HepG2 (cell line): ENCODE data around the gene RAB23. TPM values are rescaled to one million over a fixed set of nuclear protein-coding genes. Genes with fewer than 3 reads are reported as not detected.

Source experiments
- ATF7-NPFF ChIP-seq: sonication (generic); formaldehyde crosslinking; IDR thresholded peaks from 2 replicates; pipeline ENCODE4 v1.8.1; 2023; ENCODE audit warnings: mild to moderate bottlenecking, low read depth, missing genetic modification reagents, moderate library complexity
- BCL6 ChIP-seq: IDR thresholded peaks from 2 replicates; pipeline ENCODE4 v1.6.1; 2016; ENCODE audit warnings: missing genetic modification reagents, missing compliant biosample characterization
- CHD4 ChIP-seq: fragments of 200-600 bp; sonication (generic); IDR thresholded peaks from 2 replicates; pipeline ENCODE4 v1.7.0; 2017; ENCODE audit warnings: mild to moderate bottlenecking, low read length, borderline replicate concordance
- HOXA5 ChIP-seq: sonication (generic); formaldehyde crosslinking; IDR thresholded peaks from 2 replicates; pipeline ENCODE4 v1.4.0; 2020; ENCODE audit warnings: missing genetic modification reagents
- MEIS2 ChIP-seq: sonication (generic); formaldehyde crosslinking; IDR thresholded peaks from 2 replicates; pipeline ENCODE4 v1.9.0; 2021; ENCODE audit warnings: mild to moderate bottlenecking, missing genetic modification reagents
- MTA1 ChIP-seq: sonication (generic); formaldehyde crosslinking; IDR thresholded peaks from 2 replicates; pipeline ENCODE4 v1.4.0; 2020; ENCODE audit warnings: missing genetic modification reagents, mild to moderate bottlenecking, borderline replicate concordance
- SKI ChIP-seq: fragments of 450-650 bp; IDR thresholded peaks from one replicate; pipeline ENCODE4 v1.6.1; 2018; ENCODE audit warnings: mild to moderate bottlenecking; ENCODE audit not compliant: partially characterized antibody
- ZNF296 ChIP-seq: sonication (generic); formaldehyde crosslinking; conservative IDR thresholded peaks from 2 replicates; pipeline ENCODE4 v1.5.0; 2020; ENCODE audit warnings: mild to moderate bottlenecking, missing genetic modification reagents
- ZSCAN22 ChIP-seq: sonication (generic); formaldehyde crosslinking; IDR thresholded peaks from 2 replicates; pipeline ENCODE4 v1.4.0; 2020; ENCODE audit warnings: mild to moderate bottlenecking, missing genetic modification reagents
- ZSCAN29 ChIP-seq: sonication (generic); formaldehyde crosslinking; conservative IDR thresholded peaks from 2 replicates; pipeline ENCODE4 v1.4.0; 2020; ENCODE audit warnings: mild to moderate bottlenecking, missing genetic modification reagents
- polyA plus RNA-seq, 8 experiments: library from polyadenylated mRNA; depleted of rRNA in 3 of 8; stranded (reverse) in 7 of 8; unstranded in 1 of 8; fragments of >200 nt; fragmentation: Illumina TruSeq in 4 of 8; extraction: Trizol in 4 of 8; gene quantifications; 2 replicates each; pipeline versions ENCODE4 v1.2.1 to v1.2.3, GENCODE V29; 2011 to 2016; ENCODE audit warnings: low read depth in 4 of 8, missing spikeins in 1 of 8, mixed read lengths in 1 of 8; ENCODE audit not compliant: insufficient read depth in 1 of 8
- total RNA-seq, 5 experiments: library from RNA; depleted of rRNA; stranded (reverse); fragments of >200 nt; fragmentation: Illumina TruSeq; extraction: Trizol; gene quantifications; 2 replicates each; pipeline ENCODE4 v1.2.3, GENCODE V29; 2016; ENCODE audit warnings: low read depth in 1 of 5
- TF ChIP-seq, protein P1 (sequence below): sonication (generic); formaldehyde crosslinking; IDR thresholded peaks from 2 replicates; pipeline ENCODE4 v1.5.0; 2020; ENCODE audit warnings: mild to moderate bottlenecking, missing genetic modification reagents
- TF ChIP-seq, protein P2 (sequence below): sonication (generic); formaldehyde crosslinking; IDR thresholded peaks from 2 replicates; pipeline ENCODE4 v1.8.0; 2022; ENCODE audit warnings: mild to moderate bottlenecking, missing genetic modification reagents, moderate library complexity
- TF ChIP-seq, protein P3 (sequence below): sonication (generic); formaldehyde crosslinking; IDR thresholded peaks from 2 replicates; pipeline ENCODE4 v1.5.1; 2020; ENCODE audit warnings: missing genetic modification reagents, mild to moderate bottlenecking, borderline replicate concordance
- TF ChIP-seq, protein P4 (sequence below): sonication (generic); formaldehyde crosslinking; IDR thresholded peaks from 2 replicates; pipeline ENCODE4 v1.5.0; 2020; ENCODE audit warnings: mild to moderate bottlenecking, missing genetic modification reagents
- TF ChIP-seq, protein P5 (sequence below): sonication (generic); formaldehyde crosslinking; IDR thresholded peaks from 2 replicates; pipeline ENCODE4 v1.4.0; 2020; ENCODE audit warnings: mild to moderate bottlenecking, low read depth, missing genetic modification reagents
- TF ChIP-seq, protein P6 (sequence below): sonication (generic); formaldehyde crosslinking; IDR thresholded peaks from 2 replicates; pipeline ENCODE4 v1.5.1; 2020; ENCODE audit warnings: missing genetic modification reagents, mild to moderate bottlenecking, borderline replicate concordance

RAB23 gene
- total and polyA plus RNA-seq, 2 of the 13 experiments (the other 11 are each of a cell fraction or from before 2014, with no cell fraction given) = 5.5 to 16.4 TPM

DNA sequence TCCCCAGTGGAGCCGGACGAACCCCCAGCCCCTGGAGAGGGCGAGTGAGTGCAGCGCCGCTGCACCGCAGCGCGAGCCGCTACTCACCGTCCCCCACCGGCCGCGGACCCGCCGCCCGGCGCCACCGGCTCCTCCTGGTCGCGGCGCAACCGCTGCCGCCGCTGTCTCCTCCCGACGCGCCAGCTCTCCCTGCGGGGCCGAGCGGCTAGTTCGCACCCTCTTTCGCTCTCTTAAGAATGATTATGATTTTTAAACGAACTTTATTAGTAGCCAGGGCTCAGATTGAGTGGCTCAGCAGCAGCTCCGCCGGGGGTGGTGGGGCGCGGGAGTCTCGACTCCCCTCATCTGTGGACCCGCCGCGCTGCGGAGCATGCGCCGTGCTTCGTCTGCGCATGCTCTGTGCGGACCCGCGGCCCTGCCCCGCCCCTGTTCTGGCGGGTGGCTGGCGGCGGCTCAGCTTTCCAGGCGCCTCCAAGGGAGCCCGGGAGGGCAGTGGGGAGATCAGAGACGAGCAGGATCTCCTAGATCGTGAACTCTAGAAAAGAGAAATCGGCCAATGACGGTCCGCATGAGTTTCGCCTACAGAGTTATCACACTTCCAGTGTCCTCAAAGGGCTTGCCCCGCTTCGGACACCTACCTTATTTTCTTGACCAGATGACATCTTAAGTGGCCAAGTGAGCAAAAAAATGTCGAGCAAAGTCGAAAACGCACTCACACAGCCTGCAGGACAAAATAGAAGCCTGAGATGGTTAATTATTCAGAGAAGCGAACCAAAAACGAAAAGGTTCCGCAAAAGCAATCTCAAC lies at the start of gene RAB23 (continued):
- TF ChIP-seq, protein P1, sequence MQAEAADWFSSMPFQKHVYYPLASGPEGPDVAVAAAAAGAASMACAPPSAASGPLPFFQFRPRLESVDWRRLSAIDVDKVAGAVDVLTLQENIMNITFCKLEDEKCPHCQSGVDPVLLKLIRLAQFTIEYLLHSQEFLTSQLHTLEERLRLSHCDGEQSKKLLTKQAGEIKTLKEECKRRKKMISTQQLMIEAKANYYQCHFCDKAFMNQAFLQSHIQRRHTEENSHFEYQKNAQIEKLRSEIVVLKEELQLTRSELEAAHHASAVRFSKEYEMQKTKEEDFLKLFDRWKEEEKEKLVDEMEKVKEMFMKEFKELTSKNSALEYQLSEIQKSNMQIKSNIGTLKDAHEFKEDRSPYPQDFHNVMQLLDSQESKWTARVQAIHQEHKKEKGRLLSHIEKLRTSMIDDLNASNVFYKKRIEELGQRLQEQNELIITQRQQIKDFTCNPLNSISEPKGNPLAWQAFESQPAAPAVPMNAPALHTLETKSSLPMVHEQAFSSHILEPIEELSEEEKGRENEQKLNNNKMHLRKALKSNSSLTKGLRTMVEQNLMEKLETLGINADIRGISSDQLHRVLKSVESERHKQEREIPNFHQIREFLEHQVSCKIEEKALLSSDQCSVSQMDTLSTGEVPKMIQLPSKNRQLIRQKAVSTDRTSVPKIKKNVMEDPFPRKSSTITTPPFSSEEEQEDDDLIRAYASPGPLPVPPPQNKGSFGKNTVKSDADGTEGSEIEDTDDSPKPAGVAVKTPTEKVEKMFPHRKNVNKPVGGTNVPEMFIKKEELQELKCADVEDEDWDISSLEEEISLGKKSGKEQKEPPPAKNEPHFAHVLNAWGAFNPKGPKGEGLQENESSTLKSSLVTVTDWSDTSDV = 0 out of 2 replicates have a peak, but pooled peaks have one; percentile 17
- TF ChIP-seq SKI (peak; percentile 80), ZNF296 (CRISPR knock-in tag) (no peak), ATF7-NPFF (CRISPR knock-in tag) (no peak), BCL6 (CRISPR knock-in tag) (no peak), ZSCAN29 (CRISPR knock-in tag) (no peak), MEIS2 (CRISPR knock-in tag) (no peak), HOXA5 (CRISPR knock-in tag) (no peak; the same call in 1 of the 2 replicates), ZSCAN22 (CRISPR knock-in tag) (no peak), CHD4 (no peak), MTA1 (CRISPR knock-in tag) (0 out of 2 replicates have a peak, but pooled peaks have one; percentile 38)
- TF ChIP-seq, protein P2, sequence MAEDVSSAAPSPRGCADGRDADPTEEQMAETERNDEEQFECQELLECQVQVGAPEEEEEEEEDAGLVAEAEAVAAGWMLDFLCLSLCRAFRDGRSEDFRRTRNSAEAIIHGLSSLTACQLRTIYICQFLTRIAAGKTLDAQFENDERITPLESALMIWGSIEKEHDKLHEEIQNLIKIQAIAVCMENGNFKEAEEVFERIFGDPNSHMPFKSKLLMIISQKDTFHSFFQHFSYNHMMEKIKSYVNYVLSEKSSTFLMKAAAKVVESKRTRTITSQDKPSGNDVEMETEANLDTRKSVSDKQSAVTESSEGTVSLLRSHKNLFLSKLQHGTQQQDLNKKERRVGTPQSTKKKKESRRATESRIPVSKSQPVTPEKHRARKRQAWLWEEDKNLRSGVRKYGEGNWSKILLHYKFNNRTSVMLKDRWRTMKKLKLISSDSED (CRISPR knock-in tag) = no peak
- TF ChIP-seq, protein P3, sequence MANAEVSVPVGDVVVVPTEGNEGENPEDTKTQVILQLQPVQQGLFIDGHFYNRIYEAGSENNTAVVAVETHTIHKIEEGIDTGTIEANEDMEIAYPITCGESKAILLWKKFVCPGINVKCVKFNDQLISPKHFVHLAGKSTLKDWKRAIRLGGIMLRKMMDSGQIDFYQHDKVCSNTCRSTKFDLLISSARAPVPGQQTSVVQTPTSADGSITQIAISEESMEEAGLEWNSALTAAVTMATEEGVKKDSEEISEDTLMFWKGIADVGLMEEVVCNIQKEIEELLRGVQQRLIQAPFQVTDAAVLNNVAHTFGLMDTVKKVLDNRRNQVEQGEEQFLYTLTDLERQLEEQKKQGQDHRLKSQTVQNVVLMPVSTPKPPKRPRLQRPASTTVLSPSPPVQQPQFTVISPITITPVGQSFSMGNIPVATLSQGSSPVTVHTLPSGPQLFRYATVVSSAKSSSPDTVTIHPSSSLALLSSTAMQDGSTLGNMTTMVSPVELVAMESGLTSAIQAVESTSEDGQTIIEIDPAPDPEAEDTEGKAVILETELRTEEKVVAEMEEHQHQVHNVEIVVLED (CRISPR knock-in tag) = peak; percentile 60
- TF ChIP-seq, protein P4, sequence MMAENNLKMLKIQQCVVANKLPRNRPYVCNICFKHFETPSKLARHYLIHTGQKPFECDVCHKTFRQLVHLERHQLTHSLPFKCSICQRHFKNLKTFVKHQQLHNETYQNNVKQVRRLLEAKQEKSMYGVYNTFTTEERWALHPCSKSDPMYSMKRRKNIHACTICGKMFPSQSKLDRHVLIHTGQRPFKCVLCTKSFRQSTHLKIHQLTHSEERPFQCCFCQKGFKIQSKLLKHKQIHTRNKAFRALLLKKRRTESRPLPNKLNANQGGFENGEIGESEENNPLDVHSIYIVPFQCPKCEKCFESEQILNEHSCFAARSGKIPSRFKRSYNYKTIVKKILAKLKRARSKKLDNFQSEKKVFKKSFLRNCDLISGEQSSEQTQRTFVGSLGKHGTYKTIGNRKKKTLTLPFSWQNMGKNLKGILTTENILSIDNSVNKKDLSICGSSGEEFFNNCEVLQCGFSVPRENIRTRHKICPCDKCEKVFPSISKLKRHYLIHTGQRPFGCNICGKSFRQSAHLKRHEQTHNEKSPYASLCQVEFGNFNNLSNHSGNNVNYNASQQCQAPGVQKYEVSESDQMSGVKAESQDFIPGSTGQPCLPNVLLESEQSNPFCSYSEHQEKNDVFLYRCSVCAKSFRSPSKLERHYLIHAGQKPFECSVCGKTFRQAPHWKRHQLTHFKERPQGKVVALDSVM = no peak
- TF ChIP-seq, protein P5, sequence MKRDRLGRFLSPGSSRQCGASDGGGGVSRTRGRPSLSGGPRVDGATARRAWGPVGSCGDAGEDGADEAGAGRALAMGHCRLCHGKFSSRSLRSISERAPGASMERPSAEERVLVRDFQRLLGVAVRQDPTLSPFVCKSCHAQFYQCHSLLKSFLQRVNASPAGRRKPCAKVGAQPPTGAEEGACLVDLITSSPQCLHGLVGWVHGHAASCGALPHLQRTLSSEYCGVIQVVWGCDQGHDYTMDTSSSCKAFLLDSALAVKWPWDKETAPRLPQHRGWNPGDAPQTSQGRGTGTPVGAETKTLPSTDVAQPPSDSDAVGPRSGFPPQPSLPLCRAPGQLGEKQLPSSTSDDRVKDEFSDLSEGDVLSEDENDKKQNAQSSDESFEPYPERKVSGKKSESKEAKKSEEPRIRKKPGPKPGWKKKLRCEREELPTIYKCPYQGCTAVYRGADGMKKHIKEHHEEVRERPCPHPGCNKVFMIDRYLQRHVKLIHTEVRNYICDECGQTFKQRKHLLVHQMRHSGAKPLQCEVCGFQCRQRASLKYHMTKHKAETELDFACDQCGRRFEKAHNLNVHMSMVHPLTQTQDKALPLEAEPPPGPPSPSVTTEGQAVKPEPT (CRISPR knock-in tag) = no peak
- TF ChIP-seq, protein P6, sequence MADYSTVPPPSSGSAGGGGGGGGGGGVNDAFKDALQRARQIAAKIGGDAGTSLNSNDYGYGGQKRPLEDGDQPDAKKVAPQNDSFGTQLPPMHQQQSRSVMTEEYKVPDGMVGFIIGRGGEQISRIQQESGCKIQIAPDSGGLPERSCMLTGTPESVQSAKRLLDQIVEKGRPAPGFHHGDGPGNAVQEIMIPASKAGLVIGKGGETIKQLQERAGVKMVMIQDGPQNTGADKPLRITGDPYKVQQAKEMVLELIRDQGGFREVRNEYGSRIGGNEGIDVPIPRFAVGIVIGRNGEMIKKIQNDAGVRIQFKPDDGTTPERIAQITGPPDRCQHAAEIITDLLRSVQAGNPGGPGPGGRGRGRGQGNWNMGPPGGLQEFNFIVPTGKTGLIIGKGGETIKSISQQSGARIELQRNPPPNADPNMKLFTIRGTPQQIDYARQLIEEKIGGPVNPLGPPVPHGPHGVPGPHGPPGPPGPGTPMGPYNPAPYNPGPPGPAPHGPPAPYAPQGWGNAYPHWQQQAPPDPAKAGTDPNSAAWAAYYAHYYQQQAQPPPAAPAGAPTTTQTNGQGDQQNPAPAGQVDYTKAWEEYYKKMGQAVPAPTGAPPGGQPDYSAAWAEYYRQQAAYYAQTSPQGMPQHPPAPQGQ (CRISPR knock-in tag) = no peak
